ENCODE measurements around the gene SELENON. TPM values are rescaled to one million over a fixed set of nuclear protein-coding genes. Genes with fewer than 3 reads are reported as not detected.
A peak's percentile ranks its signal among the peaks of the same experiment; 100 is the strongest.

SELENON gene
- total and polyA plus RNA-seq, 3 experiments from 2014 or later, result 4.6 to 11.7 (median 10.6) TPM

- Mint-ChIP-seq H3K27ac (no peak overlapping the region), H3K36me3 (peaks cover 0 to 36% (median 5%) of the 10 kb centered on the region in 3 donors), H3K9me3 (no peaks in the 10 kb centered on the region), H3K4me3 (no peak overlapping the region), H3K4me1 (peaks cover 17 to 26% (median 23%) of the 10 kb centered on the region in 3 donors), H3K27me3 (no peaks in the 10 kb centered on the region)
- H3K27me3 ChIP-seq (ENCODE audit: insufficient read depth, low read length, poor library complexity, severe bottlenecking), result no peaks in the 10 kb centered on the region
- ChIA-PET POLR2A (no interaction called here), CTCF (interaction anchor here (0.5 to 1.0 kb wide), 4 partner anchors 9 to 402 kb away, joined by 3 read pairs; partner anchors contain the start of gene PAFAH2)
- no peaks in the 10 kb centered on the region for H3K9me3 ChIP-seq (ENCODE audit: low read length)
- H3K4me3 ChIP-seq (ENCODE audit: low read length), result no peak overlapping the region
- DNase-seq, result peak in 1 of 5 donors; percentile 8
- no peaks in the 10 kb centered on the region for H3K36me3 ChIP-seq (ENCODE audit: insufficient read depth, low read length)
- H3K4me1 ChIP-seq (ENCODE audit: insufficient read depth, low read length), result peaks cover 29% of the 10 kb centered on the region
- H3K27ac ChIP-seq (ENCODE audit: low read depth, low read length), result no peak overlapping the region
Measured at GRCh38 chr1:25804964-25805862, 5.2 kb downstream of the SELENON start.

- Mint-ChIP-seq H3K4me3 (no peak overlapping the region), H3K9me3 (no peaks in the 10 kb centered on the region), H3K4me1 (peaks cover 13 to 21% (median 20%) of the 10 kb centered on the region in 3 donors), H3K27me3 (no peaks in the 10 kb centered on the region), H3K36me3 (peaks cover 0 to 37% (median 5%) of the 10 kb centered on the region in 3 donors), H3K27ac (peak overlapping the region in 1 of 8 donors; percentile 21)
- no peaks in the 10 kb centered on the region for H3K9me3 ChIP-seq (ENCODE audit: low read length)
- no peaks in the 10 kb centered on the region for H3K27me3 ChIP-seq (ENCODE audit: insufficient read depth, low read length, poor library complexity, severe bottlenecking)
- no peaks in the 10 kb centered on the region for H3K36me3 ChIP-seq (ENCODE audit: insufficient read depth, low read length)
- peaks cover 29% of the 10 kb centered on the region for H3K4me1 ChIP-seq (ENCODE audit: insufficient read depth, low read length)
- POLR2A ChIA-PET, result no interaction called here
- peak in 1 of 5 donors; percentile 22 for DNase-seq
- CTCF ChIA-PET, result interaction anchor here (1.0 kb wide), 1 partner anchor 192 kb away, joined by 3 read pairs; the partner anchor contains the start of gene PAFAH2
- H3K27ac ChIP-seq (ENCODE audit: low read depth, low read length), result no peak overlapping the region
- no peak overlapping the region for H3K4me3 ChIP-seq (ENCODE audit: low read length)
Measured at GRCh38 chr1:25805863-25806225, 5.9 kb downstream of the SELENON start.

GRCh38 chr1:25806418-25806817, 6.4 kb downstream of the SELENON start:
- Mint-ChIP-seq H3K4me1 (peaks cover 13 to 20% (median 18%) of the 10 kb centered on the region in 3 donors), H3K36me3 (peaks cover 0 to 37% (median 5%) of the 10 kb centered on the region in 3 donors), H3K27me3 (no peaks in the 10 kb centered on the region), H3K4me3 (no peak overlapping the region), H3K9me3 (no peaks in the 10 kb centered on the region), H3K27ac (peak overlapping the region in 1 of 8 donors; percentile 50)
- CTCF ChIA-PET, result interaction anchor here (1.5 kb wide), 2 partner anchors 11 to 198 kb away, joined by 4 read pairs; no protein-coding TSS in a partner anchor
- peak in 1 of 5 donors; percentile 36 for DNase-seq
- H3K4me1 ChIP-seq (ENCODE audit: insufficient read depth, low read length), result peaks cover 28% of the 10 kb centered on the region
- no peak overlapping the region for H3K4me3 ChIP-seq (ENCODE audit: low read length)
- H3K36me3 ChIP-seq (ENCODE audit: insufficient read depth, low read length), result no peaks in the 10 kb centered on the region
- no peak overlapping the region for H3K27ac ChIP-seq (ENCODE audit: low read depth, low read length)
- H3K27me3 ChIP-seq (ENCODE audit: insufficient read depth, low read length, poor library complexity, severe bottlenecking), result no peaks in the 10 kb centered on the region
- POLR2A ChIA-PET, result no interaction called here
- no peaks in the 10 kb centered on the region for H3K9me3 ChIP-seq (ENCODE audit: low read length)

- ChIA-PET POLR2A (no interaction called here), CTCF (interaction anchor here (1.5 to 3.9 kb wide), 5 partner anchors 10 to 304 kb away, joined by 4 to 20 read pairs (median 10); no protein-coding TSS in a partner anchor)
- no peaks in the 10 kb centered on the region for H3K27me3 ChIP-seq (ENCODE audit: insufficient read depth, low read length, poor library complexity, severe bottlenecking)
- Mint-ChIP-seq H3K4me1 (peaks cover 8 to 11% (median 10%) of the 10 kb centered on the region in 3 donors), H3K36me3 (peaks cover 2 to 37% (median 5%) of the 10 kb centered on the region in 3 donors), H3K27me3 (no peaks in the 10 kb centered on the region), H3K4me3 (no peak overlapping the region), H3K9me3 (no peaks in the 10 kb centered on the region), H3K27ac (no peak overlapping the region)
- H3K36me3 ChIP-seq (ENCODE audit: insufficient read depth, low read length), result no peaks in the 10 kb centered on the region
- H3K4me1 ChIP-seq (ENCODE audit: insufficient read depth, low read length), result peaks cover 15% of the 10 kb centered on the region
- H3K4me3 ChIP-seq (ENCODE audit: low read length), result no peak overlapping the region
- H3K27ac ChIP-seq (ENCODE audit: low read depth, low read length), result no peak overlapping the region
- no peaks in the 10 kb centered on the region for H3K9me3 ChIP-seq (ENCODE audit: low read length)
- peak in 1 of 5 donors; percentile 25 for DNase-seq
Measured at GRCh38 chr1:25807480-25808390, 7.7 kb downstream of the SELENON start.

GRCh38 chr1:25808481-25809244, 8.7 kb downstream of the SELENON start:
- Mint-ChIP-seq H3K4me3 (no peak overlapping the region), H3K9me3 (no peaks in the 10 kb centered on the region), H3K36me3 (peaks cover 2 to 38% (median 5%) of the 10 kb centered on the region in 3 donors), H3K27me3 (no peaks in the 10 kb centered on the region), H3K4me1 (peaks cover 3 to 5% (median 4%) of the 10 kb centered on the region in 3 donors), H3K27ac (no peak overlapping the region)
- ChIA-PET CTCF (interaction anchor here (1.4 to 4.2 kb wide), 10 partner anchors 7 to 305 kb away, joined by 4 to 24 read pairs (median 12); partner anchors contain the start of genes LDLRAP1 and MTFR1L), POLR2A (no interaction called here)
- DNase-seq, result peak in 1 of 5 donors; percentile 33
- Histone ChIP-seq H3K9me3 (ENCODE audit: low read length) (no peaks in the 10 kb centered on the region), H3K27ac (ENCODE audit: low read depth, low read length) (no peak overlapping the region), H3K4me1 (ENCODE audit: insufficient read depth, low read length) (peaks cover 8% of the 10 kb centered on the region), H3K36me3 (ENCODE audit: insufficient read depth, low read length) (no peaks in the 10 kb centered on the region), H3K4me3 (ENCODE audit: low read length) (no peak overlapping the region), H3K27me3 (ENCODE audit: insufficient read depth, low read length, poor library complexity, severe bottlenecking) (no peaks in the 10 kb centered on the region)

GRCh38 chr1:25809283-25809926, 9.4 kb downstream of the SELENON start:
- Histone ChIP-seq H3K4me1 (ENCODE audit: insufficient read depth, low read length) (peaks cover 8% of the 10 kb centered on the region), H3K9me3 (ENCODE audit: low read length) (no peaks in the 10 kb centered on the region), H3K4me3 (ENCODE audit: low read length) (no peak overlapping the region), H3K27ac (ENCODE audit: low read depth, low read length) (no peak overlapping the region), H3K36me3 (ENCODE audit: insufficient read depth, low read length) (no peaks in the 10 kb centered on the region), H3K27me3 (ENCODE audit: insufficient read depth, low read length, poor library complexity, severe bottlenecking) (no peaks in the 10 kb centered on the region)
- peak overlapping the region in 1 of 8 donors; percentile 55 for H3K27ac Mint-ChIP-seq
- peaks cover 3 to 5% (median 4%) of the 10 kb centered on the region in 3 donors for H3K4me1 Mint-ChIP-seq
- H3K9me3 Mint-ChIP-seq, result no peaks in the 10 kb centered on the region
- DNase-seq, result peak in 1 of 5 donors; percentile 32
- H3K36me3 Mint-ChIP-seq, result peaks cover 2 to 38% (median 5%) of the 10 kb centered on the region in 3 donors
- no peaks in the 10 kb centered on the region for H3K27me3 Mint-ChIP-seq
- POLR2A ChIA-PET, result no interaction called here
- no peak overlapping the region for H3K4me3 Mint-ChIP-seq
- CTCF ChIA-PET, result interaction anchor here (0.8 to 4.2 kb wide), 15 partner anchors 8 to 306 kb away, joined by 3 to 24 read pairs (median 10); partner anchors contain the start of genes LDLRAP1 and MTFR1L

GRCh38 chr1:25809929-25810328, 9.9 kb downstream of the SELENON start:
- H3K4me1 ChIP-seq (ENCODE audit: insufficient read depth, low read length), result peaks cover 8% of the 10 kb centered on the region
- Mint-ChIP-seq H3K4me3 (no peak overlapping the region), H3K27ac (no peak overlapping the region), H3K9me3 (no peaks in the 10 kb centered on the region), H3K27me3 (no peaks in the 10 kb centered on the region), H3K36me3 (peaks cover 2 to 41% (median 5%) of the 10 kb centered on the region in 3 donors), H3K4me1 (peaks cover under 1 to 5% (median 3%) of the 10 kb centered on the region in 3 donors)
- H3K4me3 ChIP-seq (ENCODE audit: low read length), result no peak overlapping the region
- CTCF ChIA-PET, result interaction anchor here (0.8 to 4.2 kb wide), 17 partner anchors 8 to 457 kb away, joined by 3 to 24 read pairs (median 10); partner anchors contain the start of gene MTFR1L
- H3K9me3 ChIP-seq (ENCODE audit: low read length), result no peaks in the 10 kb centered on the region
- POLR2A ChIA-PET, result no interaction called here
- no peak overlapping the region for H3K27ac ChIP-seq (ENCODE audit: low read depth, low read length)
- no peaks in the 10 kb centered on the region for H3K36me3 ChIP-seq (ENCODE audit: insufficient read depth, low read length)
- H3K27me3 ChIP-seq (ENCODE audit: insufficient read depth, low read length, poor library complexity, severe bottlenecking), result no peaks in the 10 kb centered on the region
- peak in 1 of 5 donors; percentile 38 for DNase-seq
